ENCODE data around the gene SKOR1. TPM values are rescaled to one million over a fixed set of nuclear protein-coding genes. Genes with fewer than 3 reads are reported as not detected.

The SKOR1 gene
- total RNA-seq, 4 donors from 2014 or later: 0.27 to 0.79 TPM; not detected in 2

DNA sequence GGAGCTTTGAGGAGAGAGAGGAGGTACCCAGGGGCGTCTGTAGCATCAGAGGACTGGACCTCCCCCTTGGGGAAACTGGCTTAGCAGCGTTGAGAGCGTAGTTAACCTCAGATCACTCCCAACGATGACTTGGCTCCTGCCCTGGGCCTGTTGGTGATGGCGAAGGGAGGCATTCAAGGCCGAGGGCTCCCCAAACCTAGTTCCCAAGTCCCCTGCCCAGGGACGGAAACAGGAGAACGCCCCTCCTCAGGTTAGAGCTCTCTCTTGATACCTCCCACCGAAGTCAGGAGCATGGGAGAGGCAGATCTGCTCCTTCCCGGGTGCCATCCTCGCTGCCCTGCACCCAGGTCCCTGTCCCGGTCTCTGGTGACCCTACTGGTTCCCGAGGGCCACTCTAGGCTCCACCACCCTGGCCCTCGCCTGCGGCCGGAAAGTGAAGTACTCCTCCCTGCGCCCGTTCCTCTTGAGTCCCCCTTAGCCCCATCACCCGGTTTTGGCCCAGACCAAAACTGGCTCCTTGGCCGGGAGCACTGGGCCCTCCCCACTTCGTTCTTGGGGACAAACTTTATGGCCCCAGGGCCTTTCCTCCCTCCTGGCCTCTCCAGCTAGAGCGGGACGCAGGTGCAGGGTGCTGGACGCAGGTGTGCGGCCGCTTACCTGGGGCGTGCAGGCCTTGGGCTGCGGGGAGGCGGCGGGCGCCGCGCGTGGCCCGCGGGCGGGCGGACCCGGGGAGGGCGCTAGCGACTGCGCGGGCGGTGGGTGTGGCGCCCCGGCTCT, 2.6 kb upstream of the SKOR1 start:
- Histone ChIP-seq H3K9me3 (no peaks in the 10 kb centered on the region), H3K4me1 (peaks cover 3 to 68% (median 39%) of the 10 kb centered on the region in 4 donors), H3K4me3 (peak overlapping the region in 2 of 4 donors; percentile 28 to 44), H3K27me3 (peaks cover 99% of the 10 kb centered on the region), H3K27ac (no peak overlapping the region), H3K36me3 (no peaks in the 10 kb centered on the region)
- intact Hi-C loops (cut with DNase I; ENCODE audit: low total_unique reads): no loop called here
- DNase-seq: no peak
- in situ Hi-C loops (cut with MboI; ENCODE audit: low pct_ligation_motif_present in 1 of 4, low pct_unique_long_range_greater_than_20kb in 1 of 4, low sequenced_read_pairs in 3 of 4): loop anchor here in 1 of 4 donors (25.0 kb wide), 1 partner anchor 360 kb away; no protein-coding TSS in a partner anchor
- WGBS, 2 donors (ENCODE audit: low coverage in 1 of 2): 6% methylated on average over 25 of the region's 46 CpGs; no CpG with 5 or more reads in 1 of the 2 donors
- TF ChIP-seq POLR2A (IDR thresholded peaks at IDR 0.05): no peak
- no peak for TF ChIP-seq EP300 (IDR thresholded peaks at IDR 0.05; ENCODE audit: low read depth)
- no peak for TF ChIP-seq POLR2AphosphoS5 (IDR thresholded peaks at IDR 0.05)
- TF ChIP-seq, protein P1, sequence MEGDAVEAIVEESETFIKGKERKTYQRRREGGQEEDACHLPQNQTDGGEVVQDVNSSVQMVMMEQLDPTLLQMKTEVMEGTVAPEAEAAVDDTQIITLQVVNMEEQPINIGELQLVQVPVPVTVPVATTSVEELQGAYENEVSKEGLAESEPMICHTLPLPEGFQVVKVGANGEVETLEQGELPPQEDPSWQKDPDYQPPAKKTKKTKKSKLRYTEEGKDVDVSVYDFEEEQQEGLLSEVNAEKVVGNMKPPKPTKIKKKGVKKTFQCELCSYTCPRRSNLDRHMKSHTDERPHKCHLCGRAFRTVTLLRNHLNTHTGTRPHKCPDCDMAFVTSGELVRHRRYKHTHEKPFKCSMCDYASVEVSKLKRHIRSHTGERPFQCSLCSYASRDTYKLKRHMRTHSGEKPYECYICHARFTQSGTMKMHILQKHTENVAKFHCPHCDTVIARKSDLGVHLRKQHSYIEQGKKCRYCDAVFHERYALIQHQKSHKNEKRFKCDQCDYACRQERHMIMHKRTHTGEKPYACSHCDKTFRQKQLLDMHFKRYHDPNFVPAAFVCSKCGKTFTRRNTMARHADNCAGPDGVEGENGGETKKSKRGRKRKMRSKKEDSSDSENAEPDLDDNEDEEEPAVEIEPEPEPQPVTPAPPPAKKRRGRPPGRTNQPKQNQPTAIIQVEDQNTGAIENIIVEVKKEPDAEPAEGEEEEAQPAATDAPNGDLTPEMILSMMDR (IDR thresholded peaks at IDR 0.05): no peak

DNA sequence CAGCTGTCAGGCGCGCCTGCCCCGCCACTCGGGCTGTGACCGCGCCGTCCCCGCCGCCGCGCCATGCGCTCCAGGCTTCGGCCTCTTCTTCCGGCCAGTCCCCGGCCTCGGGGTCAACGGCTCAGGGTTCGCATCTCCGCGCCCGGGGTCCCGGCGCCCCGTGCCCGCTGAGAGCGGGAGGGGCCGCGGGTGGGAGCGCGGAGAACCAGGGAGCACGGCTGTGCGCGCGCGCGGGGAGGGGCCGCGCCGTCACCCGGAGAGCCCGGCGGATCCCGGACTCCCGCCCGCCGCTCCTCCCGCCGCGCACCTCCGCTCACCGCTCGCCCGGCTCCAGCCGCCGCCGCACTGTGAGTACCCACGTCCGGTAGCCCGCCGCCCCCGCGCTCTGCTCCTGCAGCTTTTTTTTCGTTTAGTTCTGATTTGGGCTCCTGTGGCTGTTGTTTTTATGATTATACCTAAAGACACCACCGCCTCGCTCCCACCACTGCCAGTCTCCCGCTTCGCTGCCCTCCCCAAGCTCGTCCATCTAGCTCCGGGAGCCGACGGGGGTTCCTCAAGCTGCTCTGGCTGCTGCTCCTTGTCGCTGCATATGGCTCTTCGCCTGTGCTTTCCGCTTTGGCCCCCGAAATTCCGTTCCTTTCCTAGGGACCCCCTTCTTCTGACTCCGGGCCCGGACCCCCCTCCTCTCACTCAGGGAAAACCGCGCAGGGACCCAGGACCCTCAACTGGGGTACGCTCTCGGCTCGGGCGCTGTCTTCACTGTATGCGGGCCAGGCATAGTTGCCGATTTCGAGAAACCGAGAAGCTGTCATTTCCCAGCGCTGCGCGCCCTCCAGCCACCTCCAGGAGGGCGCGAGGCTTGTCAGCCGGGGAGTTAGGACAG, 1.8 kb upstream of the SKOR1 start:
- H3K4me1 ChIP-seq: peaks cover 9 to 77% (median 48%) of the 10 kb centered on the region in 4 donors
- 4 to 6% methylated on average over 9 to 75 of the region's 94 CpGs for WGBS, 2 donors (ENCODE audit: low coverage in 1 of 2)
- TF ChIP-seq, protein P1 (IDR thresholded peaks at IDR 0.05): no peak
- TF ChIP-seq POLR2A (IDR thresholded peaks at IDR 0.05) (no peak), POLR2AphosphoS5 (IDR thresholded peaks at IDR 0.05) (no peak), EP300 (IDR thresholded peaks at IDR 0.05; ENCODE audit: low read depth) (no peak)
- intact Hi-C loops (cut with DNase I; ENCODE audit: low total_unique reads) (no loop called here), in situ Hi-C loops (cut with MboI; ENCODE audit: low pct_ligation_motif_present in 1 of 4, low pct_unique_long_range_greater_than_20kb in 1 of 4, low sequenced_read_pairs in 3 of 4) (loop anchor here in 1 of 4 donors (25.0 kb wide), 1 partner anchor 361 kb away; no protein-coding TSS in a partner anchor)
- peaks cover 99% of the 10 kb centered on the region for H3K27me3 ChIP-seq
- no peaks in the 10 kb centered on the region for H3K9me3 ChIP-seq
- no peak for DNase-seq
- no peak overlapping the region for H3K27ac ChIP-seq
- no peaks in the 10 kb centered on the region for H3K36me3 ChIP-seq
- H3K4me3 ChIP-seq: peak overlapping the region in 2 of 4 donors; percentile 28 to 44

DNA sequence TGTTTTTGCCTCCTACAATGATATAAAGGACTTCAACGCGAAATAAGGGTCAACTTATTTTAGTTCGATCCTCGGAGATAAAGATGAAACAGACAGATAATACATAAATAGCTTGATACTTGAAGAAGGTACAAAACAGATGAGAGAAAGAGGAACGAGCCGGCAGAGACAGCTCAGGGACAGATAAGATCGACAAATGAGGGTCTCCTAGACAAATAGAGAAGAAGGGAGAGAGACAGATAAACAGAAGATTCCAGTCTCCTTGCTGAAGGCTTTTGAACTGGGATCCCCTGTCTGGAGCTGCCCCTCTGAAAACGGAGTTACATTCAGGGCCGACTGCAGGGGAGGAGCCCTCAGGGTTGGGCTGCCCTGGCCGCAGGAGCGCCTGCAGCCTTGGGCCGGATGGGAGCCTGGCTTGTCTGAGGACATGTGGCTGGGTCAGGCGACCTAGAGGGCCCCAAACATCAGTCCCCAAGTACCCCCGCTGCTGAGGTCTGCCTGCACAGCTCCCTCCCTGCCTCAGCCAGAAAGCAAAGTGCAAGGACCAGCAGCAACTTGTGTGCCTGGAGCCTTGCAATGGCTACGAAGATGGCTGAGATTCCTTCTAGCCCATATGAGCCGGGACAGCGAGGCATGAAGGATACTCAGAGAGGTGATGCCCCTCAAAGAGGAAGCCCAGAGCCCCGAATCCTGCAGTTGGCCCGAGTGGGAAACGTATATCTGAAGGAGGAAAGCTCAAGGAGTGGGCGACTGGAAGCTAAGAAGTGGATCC, 926 bp upstream of the SKOR1 start:
- peaks cover 15 to 85% (median 53%) of the 10 kb centered on the region in 4 donors for H3K4me1 ChIP-seq
- DNase-seq: no peak
- peaks cover 100% of the 10 kb centered on the region for H3K27me3 ChIP-seq
- no peaks in the 10 kb centered on the region for H3K9me3 ChIP-seq
- H3K27ac ChIP-seq: no peak overlapping the region
- WGBS, 2 donors (ENCODE audit: low coverage in 1 of 2): 10 to 12% methylated on average over 9 to 21 of the region's 21 CpGs
- no peak overlapping the region for H3K4me3 ChIP-seq
- TF ChIP-seq EP300 (IDR thresholded peaks at IDR 0.05; ENCODE audit: low read depth): no peak
- TF ChIP-seq, protein P1 (IDR thresholded peaks at IDR 0.05): no peak
- no peak for TF ChIP-seq POLR2AphosphoS5 (IDR thresholded peaks at IDR 0.05)
- TF ChIP-seq POLR2A (IDR thresholded peaks at IDR 0.05): no peak
- in situ Hi-C loops (cut with MboI; ENCODE audit: low pct_ligation_motif_present in 1 of 4, low pct_unique_long_range_greater_than_20kb in 1 of 4, low sequenced_read_pairs in 3 of 4): loop anchor here in 1 of 4 donors (25.0 kb wide), 1 partner anchor 362 kb away; no protein-coding TSS in a partner anchor
- intact Hi-C loops (cut with DNase I; ENCODE audit: low total_unique reads): no loop called here
- no peaks in the 10 kb centered on the region for H3K36me3 ChIP-seq

All from transverse colon (tissue), 4 donors.